NB4 (cell line): Measurements from ENCODE around the gene ACTBL2.

ENCODE experiments used
- CTCF ChIP-seq: IDR thresholded peaks from one replicate; pipeline ENCODE4 v1.5.1; 2012; ENCODE audit warnings: low read depth, low read length
- MAX ChIP-seq: IDR thresholded peaks from 2 replicates; pipeline ENCODE4 v1.6.1; 2011; ENCODE audit warnings: low read depth, low read length
- POLR2A ChIP-seq: IDR thresholded peaks from 2 replicates; pipeline ENCODE4 v1.6.1; 2011; ENCODE audit warnings: mild to moderate bottlenecking; ENCODE audit not compliant: insufficient read length; ENCODE audit errors: extremely low read depth

DNA sequence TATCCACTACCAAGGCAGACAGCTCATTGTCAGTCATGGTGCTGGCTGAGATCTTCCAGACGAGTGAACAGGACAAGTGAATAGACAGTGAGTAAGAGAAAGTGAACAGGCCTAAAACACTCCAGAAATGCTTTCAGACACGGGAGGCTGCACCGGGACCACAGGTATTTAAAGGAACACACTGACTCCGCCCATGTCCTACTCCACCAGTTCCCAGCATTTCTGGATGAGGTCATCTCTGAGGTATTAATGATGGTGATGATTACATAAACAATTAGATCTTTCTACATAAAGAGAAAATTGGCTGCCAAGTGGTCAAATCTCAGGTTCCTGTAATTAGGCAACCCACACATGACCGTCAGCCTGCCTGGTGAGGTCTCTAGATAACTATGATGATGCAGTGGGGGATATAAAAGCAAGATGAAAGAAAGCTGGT is at the start of gene ACTBL2:
- TF ChIP-seq CTCF (no peak), POLR2A (no peak), MAX (no peak)
